Fibroblast of lung (primary cell): ENCODE results near the gene KCNT1. TPM values are rescaled to one million over a fixed set of nuclear protein-coding genes. Genes with fewer than 3 reads are reported as not detected.

Experiments used
- DNase-seq, 2 donors: peaks; one replicate each; pipeline versions ENCODE4 v3.0.0 to v3.0.0-alpha.2; 2010; ENCODE audit warnings: low read depth in 2 of 2
- H2AFZ ChIP-seq: 2 replicates; pipeline ENCODE4 v1.5.1; 2012; ENCODE audit warnings: low read length, control low read depth, inconsistent platforms
- H3K27ac ChIP-seq: 2 replicates; pipeline ENCODE4 v1.5.1; 2011; ENCODE audit warnings: low read length, control low read depth; ENCODE audit not compliant: insufficient read depth
- H3K27me3 ChIP-seq: 2 replicates; pipeline ENCODE4 v1.5.1; 2011; ENCODE audit warnings: mild to moderate bottlenecking, low read length; ENCODE audit not compliant: control insufficient read depth, insufficient read depth
- H3K36me3 ChIP-seq: 2 replicates; pipeline ENCODE4 v1.5.1; 2011; ENCODE audit warnings: low read length; ENCODE audit not compliant: control insufficient read depth, insufficient read depth
- H3K4me1 ChIP-seq: 2 replicates; pipeline ENCODE4 v1.5.1; 2011; ENCODE audit warnings: low read length; ENCODE audit not compliant: control insufficient read depth, insufficient read depth; ENCODE audit errors: extremely low read depth
- H3K4me2 ChIP-seq: 2 replicates; pipeline ENCODE4 v1.5.1; 2011; ENCODE audit warnings: low read length, control low read depth; ENCODE audit not compliant: insufficient read depth; ENCODE audit errors: extremely low read depth
- H3K4me3 ChIP-seq, 4 experiments: fragments of 200-600 bp in 1 of 4; sonication (generic) in 1 of 4; replicated peaks in 1 of 4; 2 replicates each; pipeline ENCODE4 v1.5.1; 2011 to 2016; ENCODE audit warnings: low read length in 4 of 4, low read depth in 3 of 4, mild to moderate bottlenecking in 3 of 4, control low read depth in 2 of 4, inconsistent platforms in 1 of 4, mixed read lengths in 1 of 4; ENCODE audit not compliant: insufficient read depth in 1 of 4; ENCODE audit errors: control extremely low read depth in 1 of 4
- H3K79me2 ChIP-seq: 2 replicates; pipeline ENCODE4 v1.5.1; 2012; ENCODE audit warnings: mild to moderate bottlenecking, low read length, inconsistent platforms; ENCODE audit not compliant: control insufficient read depth, insufficient read depth
- H3K9ac ChIP-seq: 2 replicates; pipeline ENCODE4 v1.5.1; 2011; ENCODE audit warnings: mild to moderate bottlenecking, low read length, control low read depth; ENCODE audit not compliant: insufficient read depth
- H3K9me3 ChIP-seq: 2 replicates; pipeline ENCODE4 v1.5.1; 2012; ENCODE audit warnings: low read depth, low read length; ENCODE audit not compliant: control insufficient read depth, insufficient read depth
- H4K20me1 ChIP-seq: 2 replicates; pipeline ENCODE4 v1.5.1; 2011; ENCODE audit warnings: low read length; ENCODE audit not compliant: control insufficient read depth, insufficient read depth; ENCODE audit errors: extremely low read depth
- CTCF ChIP-seq, 2 donors: IDR thresholded peaks in 1 of 2; conservative IDR thresholded peaks in 1 of 2; 1 replicate in 1 of 2; 2 replicates in 1 of 2; pipeline ENCODE4 v1.5.1; 2011 to 2012; ENCODE audit warnings: low read length in 2 of 2, control low read depth in 1 of 2, inconsistent platforms in 1 of 2, low read depth in 1 of 2, mild to moderate bottlenecking in 1 of 2
- EZH2 ChIP-seq: IDR thresholded peaks from 2 replicates; pipeline ENCODE4 v1.5.1; 2012; ENCODE audit warnings: low read length, control low read depth, mild to moderate bottlenecking; ENCODE audit errors: missing control alignments
- polyA plus RNA-seq, 2 donors: library from polyadenylated mRNA; depleted of rRNA in 1 of 2; stranded (reverse) in 1 of 2; unstranded in 1 of 2; fragments of >200 nt; gene quantifications; 2 replicates each; pipeline ENCODE4 v1.2.1, GENCODE V29; 2011 to 2012; ENCODE audit warnings: missing spikeins in 1 of 2
- total RNA-seq: library from RNA; depleted of rRNA; stranded (reverse); fragments of >200 nt; gene quantifications from 2 replicates; pipeline ENCODE4 v1.2.1, GENCODE V29; 2014

Gene KCNT1
- total and polyA plus RNA-seq, 2 donors (not counting 1 experiment from before 2014, with no cell fraction given) = not detected

- Histone ChIP-seq H3K4me3 (no peak overlapping the region), H3K9me3 (no peaks in the 10 kb centered on the region), H2AFZ (no peak overlapping the region), H3K36me3 (peaks cover 9% of the 10 kb centered on the region), H3K27me3 (no peaks in the 10 kb centered on the region), H3K4me2 (no peak overlapping the region), H3K79me2 (no peaks in the 10 kb centered on the region), H3K27ac (no peak overlapping the region), H4K20me1 (no peaks in the 10 kb centered on the region), H3K9ac (no peak overlapping the region), H3K4me1 (peaks cover 2% of the 10 kb centered on the region)
- DNase-seq = peak in 1 of 2 donors; percentile 25
- TF ChIP-seq EZH2 (no peak), CTCF (conservative IDR thresholded peaks at IDR 0.05 in 1 of 2, IDR thresholded peaks at IDR 0.05 in 1 of 2; ENCODE audit: low read depth in 1 of 2, low read length in 2 of 2) (no peak)
Observed at GRCh38 chr9:135811801-135812200, 109.8 kb downstream of the KCNT1 start.

- Histone ChIP-seq H4K20me1 (no peaks in the 10 kb centered on the region), H3K36me3 (peaks cover 9% of the 10 kb centered on the region), H3K4me3 (no peak overlapping the region), H2AFZ (no peak overlapping the region), H3K27me3 (no peaks in the 10 kb centered on the region), H3K4me1 (peaks cover 2% of the 10 kb centered on the region), H3K79me2 (no peaks in the 10 kb centered on the region), H3K27ac (no peak overlapping the region), H3K4me2 (no peak overlapping the region), H3K9me3 (no peaks in the 10 kb centered on the region), H3K9ac (no peak overlapping the region)
- DNase-seq = no peak
- TF ChIP-seq EZH2 (no peak), CTCF (conservative IDR thresholded peaks at IDR 0.05 in 1 of 2, IDR thresholded peaks at IDR 0.05 in 1 of 2; ENCODE audit: low read depth in 1 of 2, low read length in 2 of 2) (no peak)
Observed at GRCh38 chr9:135812961-135813360, 111.0 kb downstream of the KCNT1 start.

DNA sequence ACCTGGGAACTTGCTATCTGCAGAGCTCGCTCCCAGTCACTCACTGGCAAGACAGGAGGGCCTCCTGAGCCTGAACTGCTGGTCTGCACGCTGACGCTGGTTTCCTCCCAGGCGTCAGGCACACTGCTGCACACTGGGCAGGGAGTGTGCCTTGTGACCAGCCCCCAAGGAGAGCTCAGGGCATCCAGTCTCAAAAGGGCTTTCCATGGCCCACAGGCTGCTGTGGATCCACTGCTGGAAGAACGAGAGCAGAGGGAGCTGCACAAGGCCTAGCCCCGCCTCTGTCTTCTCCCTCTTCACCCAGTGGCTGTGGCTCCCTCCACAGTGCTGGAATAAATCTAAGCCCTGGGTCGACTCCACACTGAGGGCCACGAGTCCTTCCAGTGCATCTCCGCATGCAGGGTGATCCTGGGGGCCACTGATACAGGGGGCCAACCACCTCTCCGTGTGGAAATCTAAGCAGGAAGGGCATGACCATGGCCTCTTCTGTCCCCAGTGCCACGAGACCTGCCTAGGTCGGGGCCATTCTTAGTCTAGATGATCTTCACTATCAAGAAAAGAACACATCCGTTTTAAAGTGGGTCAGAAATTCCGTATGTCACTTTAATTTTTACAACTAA, 111.8 kb downstream of the KCNT1 start:
- Histone ChIP-seq H3K4me2 (no peak overlapping the region), H3K9ac (no peak overlapping the region), H3K27ac (no peak overlapping the region), H3K4me3 (no peak overlapping the region), H3K79me2 (no peaks in the 10 kb centered on the region), H3K4me1 (peaks cover 2% of the 10 kb centered on the region), H2AFZ (no peak overlapping the region), H4K20me1 (no peaks in the 10 kb centered on the region), H3K36me3 (peaks cover 12% of the 10 kb centered on the region), H3K9me3 (no peaks in the 10 kb centered on the region), H3K27me3 (no peaks in the 10 kb centered on the region)
- TF ChIP-seq CTCF (conservative IDR thresholded peaks at IDR 0.05 in 1 of 2, IDR thresholded peaks at IDR 0.05 in 1 of 2; ENCODE audit: low read depth in 1 of 2, low read length in 2 of 2) = no peak
- TF ChIP-seq EZH2 = no peak
- no peak for DNase-seq
